GM12878 (cell line): Measurements from ENCODE around the gene UCKL1. TPM values are rescaled to one million over a fixed set of nuclear protein-coding genes. Genes with fewer than 3 reads are reported as not detected.
A peak's percentile ranks its signal among the peaks of the same experiment; 100 is the strongest.

Source experiments
- BRCA1 ChIP-seq: IDR thresholded peaks from 2 replicates; pipeline ENCODE4 v1.6.1; 2011; ENCODE audit warnings: low read depth, low read length, improper control_type of control experiment
- CEBPB ChIP-seq, 2 experiments: fragments of 150-350 bp in 1 of 2; IDR thresholded peaks; 2 replicates each; pipeline ENCODE4 v1.6.1; 2012 to 2014; ENCODE audit warnings: low read depth in 2 of 2, low read length in 2 of 2, borderline replicate concordance in 1 of 2, inconsistent platforms in 1 of 2
- CUX1 ChIP-seq: IDR thresholded peaks from 2 replicates; pipeline ENCODE4 v1.6.1; 2012; ENCODE audit warnings: improper control_type of control experiment, low read depth, low read length; ENCODE audit not compliant: insufficient replicate concordance
- EED ChIP-seq: sonication (generic); IDR thresholded peaks from 2 replicates; pipeline ENCODE4 v1.6.1; 2016; ENCODE audit warnings: antibody characterized with exemption, low read depth
- EZH2 ChIP-seq: IDR thresholded peaks from 2 replicates; pipeline ENCODE4 v1.6.1; 2012; ENCODE audit warnings: low read depth, mild to moderate bottlenecking, control low read depth, inconsistent platforms, low read length, borderline replicate concordance; ENCODE audit not compliant: control insufficient read depth
- HDGF ChIP-seq: fragments of 450-650 bp; IDR thresholded peaks from 2 replicates; pipeline ENCODE4 v1.6.1; 2016; ENCODE audit warnings: antibody characterized with exemption
- KDM1A ChIP-seq: fragments of 200-600 bp; sonication (generic); IDR thresholded peaks from 2 replicates; pipeline ENCODE4 v1.6.1; 2016; ENCODE audit warnings: borderline replicate concordance
- MEF2A ChIP-seq: IDR thresholded peaks from 2 replicates; pipeline ENCODE4 v1.6.1; 2011; ENCODE audit warnings: low read depth, mild to moderate bottlenecking, low read length, moderate library complexity; ENCODE audit not compliant: insufficient read depth
- MLLT1 ChIP-seq: fragments of 450-650 bp; IDR thresholded peaks from 2 replicates; pipeline ENCODE4 v1.6.1; 2016; ENCODE audit warnings: mild to moderate bottlenecking
- MXI1 ChIP-seq: fragments of 150-350 bp; IDR thresholded peaks from 2 replicates; pipeline ENCODE4 v1.6.1; 2011; ENCODE audit warnings: low read depth, mild to moderate bottlenecking, inconsistent platforms, low read length, improper control_type of control experiment
- NFIC ChIP-seq: IDR thresholded peaks from 2 replicates; pipeline ENCODE4 v1.6.1; 2012; ENCODE audit warnings: low read depth, mild to moderate bottlenecking, inconsistent platforms, low read length, moderate library complexity
- POLR2AphosphoS5 ChIP-seq: IDR thresholded peaks from 2 replicates; pipeline ENCODE4 v1.6.1; 2011; ENCODE audit warnings: mild to moderate bottlenecking, low read length, inconsistent platforms
- RBBP5 ChIP-seq: fragments of 200-600 bp; sonication (generic); conservative IDR thresholded peaks from 2 replicates; pipeline ENCODE4 v1.6.1; 2016
- RFX5 ChIP-seq: IDR thresholded peaks from 2 replicates; pipeline ENCODE4 v1.6.1; 2011; ENCODE audit warnings: low read depth, low read length, improper control_type of control experiment
- SIX5 ChIP-seq: IDR thresholded peaks from 2 replicates; pipeline ENCODE4 v1.6.1; 2011; ENCODE audit warnings: mild to moderate bottlenecking, low read depth, low read length, moderate library complexity; ENCODE audit not compliant: severe bottlenecking
- SMAD1 ChIP-seq: fragments of 450-650 bp; IDR thresholded peaks from 2 replicates; pipeline ENCODE4 v1.6.1; 2018; ENCODE audit warnings: mild to moderate bottlenecking, low read depth; ENCODE audit not compliant: partially characterized antibody
- USF1 ChIP-seq: IDR thresholded peaks from 2 replicates; pipeline ENCODE4 v1.6.1; 2011; ENCODE audit warnings: borderline replicate concordance, low read depth, mild to moderate bottlenecking, moderate library complexity, mixed read lengths, low read length; ENCODE audit not compliant: insufficient read depth; ENCODE audit errors: extremely low read length
- ZNF687 ChIP-seq: fragments of 450-650 bp; IDR thresholded peaks from 2 replicates; pipeline ENCODE4 v1.6.1; 2017; ENCODE audit warnings: mild to moderate bottlenecking, moderate library complexity
- polyA plus RNA-seq, 11 experiments: library from polyadenylated mRNA; depleted of rRNA in 4 of 11; unstranded in 6 of 11; stranded (reverse) in 5 of 11; fragments of >200 nt; fragmentation: Nextera tagmentation in 4 of 11; fragmentation: Illumina TruSeq in 1 of 11; extraction: Ambion mirVana in 4 of 11; extraction: Trizol in 1 of 11; gene quantifications; 1 replicate in 1 of 11; 2 replicates in 10 of 11; pipeline versions ENCODE4 v1.2.1 to v1.2.3, GENCODE V29; 2011 to 2016; ENCODE audit warnings: inconsistent platforms in 2 of 11, missing spikeins in 2 of 11, low read depth in 1 of 11
- total RNA-seq, 4 experiments: library from RNA; depleted of rRNA in 3 of 4; stranded (reverse); fragments of >200 nt in 3 of 4; fragmentation: Illumina TruSeq in 1 of 4; extraction: Trizol in 1 of 4; gene quantifications; 2 replicates each; pipeline versions ENCODE4 v1.2.1 to v1.2.3, GENCODE V29; 2013 to 2021

Gene UCKL1
- total and polyA plus RNA-seq, 10 of the 15 experiments (the other 5 are each of a cell fraction or from before 2014, with no cell fraction given): 2.4 to 36.3 (median 24.8) TPM

GRCh38 chr20:63973636-63974401 is 17.6 kb upstream of the UCKL1 start (continued):
- TF ChIP-seq MLLT1 (no peak), MXI1 (no peak), BRCA1 (no peak), ZNF687 (no peak; the same call in 1 of the 2 replicates), SMAD1 (no peak), USF1 (no peak), RBBP5 (no peak), EED (no peak), RFX5 (no peak), SIX5 (no peak), CEBPB (IDR thresholded peaks at IDR 0.05; ENCODE audit: borderline replicate concordance in 1 of 2, low read depth in 2 of 2, low read length in 2 of 2) (no peak), KDM1A (no peak), MEF2A (0 out of 2 replicates have a peak, but pooled peaks have one; percentile 16), CUX1 (no peak), NFIC (no peak), EZH2 (no peak), HDGF (no peak), POLR2AphosphoS5 (no peak; the same call in 1 of the 2 replicates)
